HEK293T (cell line): ENCODE results near the gene CHD5.

Experiments used
- CTCF ChIA-PET: fragments of 350-600 bp; formaldehyde crosslinking; extraction: SDS; loops from one replicate; lab custom pipeline; 2021; ENCODE audit warnings: antibody characterized with exemption, inconsistent platforms; lab: Yijun Ruan, JAX
- POLR2A ChIA-PET: fragments of 350-600 bp; formaldehyde crosslinking; extraction: SDS; loops from one replicate; lab custom pipeline; 2020; ENCODE audit warnings: antibody characterized with exemption, inconsistent platforms; lab: Yijun Ruan, JAX
- DNase-seq: peaks from one replicate; pipeline ENCODE4 v3.0.0; 2012; ENCODE audit warnings: mixed read lengths; ENCODE audit errors: extremely low spot score
- ARNT ChIP-seq: fragments of 450-650 bp; IDR thresholded peaks from 2 replicates; pipeline ENCODE4 v1.6.1; 2017; ENCODE audit warnings: mild to moderate bottlenecking
- BHLHE40 ChIP-seq: fragments of 450-650 bp; IDR thresholded peaks from 2 replicates; pipeline ENCODE4 v1.6.1; 2016; ENCODE audit warnings: mild to moderate bottlenecking, moderate library complexity, borderline replicate concordance
- CTBP1 ChIP-seq: fragments of 450-650 bp; IDR thresholded peaks from 2 replicates; pipeline ENCODE4 v1.6.1; 2016; ENCODE audit warnings: borderline replicate concordance
- ELF4 ChIP-seq: fragments of 450-650 bp; IDR thresholded peaks from 2 replicates; pipeline ENCODE4 v1.6.1; 2017; ENCODE audit warnings: antibody characterized with exemption
- FOXA1 ChIP-seq: fragments of 450-650 bp; IDR thresholded peaks from 2 replicates; pipeline ENCODE4 v1.6.1; 2016; ENCODE audit warnings: mild to moderate bottlenecking
- FOXK2 ChIP-seq: fragments of 450-650 bp; IDR thresholded peaks from 2 replicates; pipeline ENCODE4 v1.6.1; 2016; ENCODE audit warnings: mild to moderate bottlenecking
- FOXM1 ChIP-seq: fragments of 450-650 bp; IDR thresholded peaks from 2 replicates; pipeline ENCODE4 v1.6.1; 2017; ENCODE audit warnings: mild to moderate bottlenecking, borderline replicate concordance
- HDGF ChIP-seq: fragments of 450-650 bp; IDR thresholded peaks from 2 replicates; pipeline ENCODE4 v1.6.1; 2017; ENCODE audit warnings: antibody characterized with exemption, borderline replicate concordance
- L3MBTL2 ChIP-seq: fragments of 450-650 bp; conservative IDR thresholded peaks from 2 replicates; pipeline ENCODE4 v1.6.1; 2016; ENCODE audit warnings: mild to moderate bottlenecking
- LEF1 ChIP-seq: fragments of 450-650 bp; IDR thresholded peaks from 2 replicates; pipeline ENCODE4 v1.6.1; 2017; ENCODE audit warnings: mild to moderate bottlenecking, borderline replicate concordance
- NFRKB ChIP-seq: fragments of 450-650 bp; IDR thresholded peaks from 2 replicates; pipeline ENCODE4 v1.6.1; 2016; ENCODE audit warnings: mild to moderate bottlenecking, moderate library complexity
- SP1 ChIP-seq: fragments of 450-650 bp; IDR thresholded peaks from 2 replicates; pipeline ENCODE4 v1.6.1; 2017
- SUZ12 ChIP-seq: fragments of 450-650 bp; IDR thresholded peaks from 2 replicates; pipeline ENCODE4 v1.6.1; 2016; ENCODE audit warnings: mild to moderate bottlenecking
- TARDBP ChIP-seq: fragments of 450-650 bp; IDR thresholded peaks from 2 replicates; pipeline ENCODE4 v1.6.1; 2016
- ZNF384 ChIP-seq: fragments of 450-650 bp; IDR thresholded peaks from 2 replicates; pipeline ENCODE4 v1.6.1; 2016
- TF ChIP-seq, protein P1 (sequence below): fragments of 450-650 bp; IDR thresholded peaks from 2 replicates; pipeline ENCODE4 v1.6.1; 2016

CHD5 gene

DNA sequence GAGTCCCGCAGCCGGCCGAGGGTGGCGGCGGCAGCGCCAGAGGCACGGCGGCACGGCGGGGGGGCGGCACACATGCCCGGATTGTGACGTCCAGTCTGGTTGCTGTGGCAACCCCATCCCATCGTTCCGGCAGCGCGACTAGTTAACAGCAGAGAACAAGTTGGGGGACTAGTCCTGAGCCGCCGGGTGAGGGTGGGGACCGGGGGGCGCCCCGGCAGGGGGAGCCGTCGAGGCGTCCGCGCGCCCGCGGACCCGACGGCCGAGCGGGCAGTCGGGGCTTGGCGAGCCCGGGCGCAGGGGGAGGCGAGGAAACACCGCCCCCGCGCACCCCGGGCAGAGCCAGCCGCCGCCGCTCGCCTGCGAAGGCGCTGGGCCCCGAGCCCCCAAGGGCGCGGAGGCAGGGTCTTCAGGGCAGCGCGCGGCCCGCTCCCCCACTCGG lies at the start of gene CHD5:
TSS of gene CHD5 (minus strand) at position 54 of the 439 bp plus-strand sequence. CDS start 298 bp downstream, outside the sequence.
- CTCF ChIA-PET = interaction anchor here (1.0 to 1.1 kb wide), 2 partner anchors 71 to 144 kb away, joined by 3 read pairs; no protein-coding TSS in a partner anchor
- TF ChIP-seq, protein P1, sequence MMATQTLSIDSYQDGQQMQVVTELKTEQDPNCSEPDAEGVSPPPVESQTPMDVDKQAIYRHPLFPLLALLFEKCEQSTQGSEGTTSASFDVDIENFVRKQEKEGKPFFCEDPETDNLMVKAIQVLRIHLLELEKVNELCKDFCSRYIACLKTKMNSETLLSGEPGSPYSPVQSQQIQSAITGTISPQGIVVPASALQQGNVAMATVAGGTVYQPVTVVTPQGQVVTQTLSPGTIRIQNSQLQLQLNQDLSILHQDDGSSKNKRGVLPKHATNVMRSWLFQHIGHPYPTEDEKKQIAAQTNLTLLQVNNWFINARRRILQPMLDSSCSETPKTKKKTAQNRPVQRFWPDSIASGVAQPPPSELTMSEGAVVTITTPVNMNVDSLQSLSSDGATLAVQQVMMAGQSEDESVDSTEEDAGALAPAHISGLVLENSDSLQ = no peak
- no peak for TF ChIP-seq FOXM1
- TF ChIP-seq LEF1 = no peak
- no peak for TF ChIP-seq FOXA1
- TF ChIP-seq TARDBP = no peak
- TF ChIP-seq ARNT = no peak
- no peak for TF ChIP-seq NFRKB
- no peak for TF ChIP-seq ELF4
- TF ChIP-seq HDGF = no peak
- no peak for TF ChIP-seq BHLHE40
- no peak for TF ChIP-seq SUZ12
- no peak for TF ChIP-seq ZNF384
- TF ChIP-seq CTBP1 = no peak
- no peak for TF ChIP-seq FOXK2
- TF ChIP-seq SP1 = no peak
- no peak for TF ChIP-seq L3MBTL2
- POLR2A ChIA-PET = no interaction called here
- DNase-seq = peak; percentile 40

DNA sequence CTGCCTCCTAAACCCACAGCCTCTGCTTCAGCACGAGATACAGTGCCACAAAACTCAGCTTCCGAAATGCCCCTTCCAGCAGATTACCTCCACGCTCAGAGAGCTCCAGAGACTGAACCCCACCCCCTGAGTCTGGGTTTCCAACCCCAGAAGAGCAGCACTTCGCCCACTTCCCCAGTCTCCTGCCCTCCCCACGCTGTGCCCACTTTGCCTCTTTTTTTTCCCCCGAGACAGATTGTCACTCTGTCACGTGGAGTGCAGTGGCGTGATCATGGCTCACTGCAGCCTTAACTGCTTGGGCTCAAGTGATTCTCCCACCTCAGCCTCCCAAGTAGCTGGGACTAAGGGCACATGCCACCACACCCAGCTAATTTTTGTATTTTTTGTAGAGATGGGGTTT lies 45.5 kb upstream of the CHD5 start:
- no peak for TF ChIP-seq FOXM1
- TF ChIP-seq FOXK2 = no peak
- TF ChIP-seq TARDBP = no peak
- TF ChIP-seq ZNF384 = no peak
- no peak for TF ChIP-seq HDGF
- no peak for TF ChIP-seq FOXA1
- no peak for TF ChIP-seq ELF4
- no peak for TF ChIP-seq LEF1
- TF ChIP-seq SP1 = no peak
- TF ChIP-seq, protein P1 = no peak
- DNase-seq = no peak
- POLR2A ChIA-PET = interaction anchor here (0.7 to 1.8 kb wide), 6 partner anchors 8 to 21 kb away, joined by 3 to 8 read pairs (median 4); partner anchors contain the start of genes ICMT and RNF207
- CTCF ChIA-PET = interaction anchor here (1.7 kb wide), 1 partner anchor 21 kb away, joined by 7 read pairs; no protein-coding TSS in a partner anchor

DNA sequence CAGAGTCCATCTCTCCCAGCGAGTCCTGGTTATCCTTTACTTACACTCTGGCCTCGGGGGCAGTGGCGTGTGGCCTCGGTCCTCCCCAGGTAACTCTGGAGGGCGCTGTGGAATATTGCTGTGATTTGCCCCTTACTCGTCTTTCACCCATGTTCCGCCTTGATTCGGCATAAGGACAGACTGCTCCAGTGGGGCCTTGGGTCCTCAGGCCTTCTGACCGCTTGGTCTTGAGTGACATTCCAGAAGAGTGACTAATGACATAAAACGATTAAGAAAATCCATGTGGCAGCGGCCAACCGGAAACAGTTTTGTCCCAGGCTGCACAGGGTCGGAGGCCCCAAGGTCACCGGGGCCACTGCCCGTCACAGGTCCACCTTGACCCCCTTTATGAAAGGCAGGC lies 44.6 kb upstream of the CHD5 start:
- CTCF ChIA-PET = interaction anchor here (0.6 kb wide), 1 partner anchor 20 kb away, joined by 4 read pairs; no protein-coding TSS in a partner anchor
- no peak for DNase-seq
- POLR2A ChIA-PET = interaction anchor here (0.7 to 1.8 kb wide), 4 partner anchors 10 to 19 kb away, joined by 3 to 4 read pairs (median 4); partner anchors contain the start of genes ICMT and RNF207
- TF ChIP-seq NFRKB = no peak
- TF ChIP-seq HDGF = no peak
- TF ChIP-seq, protein P1 = no peak
- no peak for TF ChIP-seq ZNF384
- TF ChIP-seq ELF4 = no peak
- TF ChIP-seq ARNT = no peak
- no peak for TF ChIP-seq TARDBP
- TF ChIP-seq FOXM1 = no peak
- no peak for TF ChIP-seq SUZ12
- TF ChIP-seq SP1 = no peak
- no peak for TF ChIP-seq FOXA1
- no peak for TF ChIP-seq CTBP1
- no peak for TF ChIP-seq L3MBTL2
- TF ChIP-seq FOXK2 = no peak
- TF ChIP-seq LEF1 = no peak
- no peak for TF ChIP-seq BHLHE40

DNA sequence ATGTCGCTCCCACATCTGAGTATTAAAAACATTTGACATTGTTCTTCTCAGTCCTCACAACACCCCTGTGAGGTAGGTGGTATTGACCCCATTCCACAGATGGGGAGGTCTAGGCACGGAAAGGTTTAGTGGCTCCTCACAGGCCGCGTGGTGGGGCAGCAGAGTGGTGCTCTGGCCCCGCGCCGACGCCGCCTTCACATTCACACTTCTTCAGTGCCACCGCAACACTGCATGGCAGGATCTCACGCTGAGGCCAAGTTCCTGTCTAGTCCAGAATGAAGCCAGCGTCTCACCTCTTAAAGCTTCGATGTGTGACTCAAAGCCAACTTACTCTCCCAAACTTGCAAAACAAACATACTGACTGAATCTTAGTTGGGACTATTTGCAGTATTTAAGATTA lies 43.5 kb upstream of the CHD5 start:
- DNase-seq = no peak
- POLR2A ChIA-PET = interaction anchor here (0.9 to 1.3 kb wide), 4 partner anchors 11 to 19 kb away, joined by 3 to 5 read pairs (median 3); partner anchors contain the start of gene RNF207
- TF ChIP-seq ZNF384 (no peak), BHLHE40 (no peak)
- CTCF ChIA-PET = no interaction called here

DNA sequence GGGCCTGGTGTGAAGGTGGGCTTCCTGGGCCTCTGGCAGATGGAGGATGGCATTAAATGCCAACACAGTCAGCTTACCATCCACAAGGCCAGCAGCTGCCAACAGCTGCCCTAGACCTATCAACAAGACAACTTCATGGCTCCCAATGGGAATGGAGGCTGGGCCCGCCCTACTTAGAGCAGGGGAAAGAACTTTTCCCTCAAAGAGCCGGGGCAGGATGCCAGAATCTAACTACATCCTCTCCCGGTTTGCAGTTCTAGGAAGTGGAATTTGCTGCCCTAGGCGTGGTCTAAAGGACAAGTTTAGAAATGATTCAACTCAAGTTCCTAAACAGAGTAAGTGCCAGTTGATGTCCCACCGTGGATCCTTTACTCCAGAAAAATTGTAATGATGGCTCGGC lies 42.5 kb upstream of the CHD5 start:
- ChIA-PET POLR2A (interaction anchor here (1.1 kb wide), 1 partner anchor 18 kb away, joined by 3 read pairs; no protein-coding TSS in a partner anchor), CTCF (interaction anchor here (2.4 kb wide), 1 partner anchor 16 kb away, joined by 7 read pairs; no protein-coding TSS in a partner anchor)
- TF ChIP-seq LEF1 = no peak
- no peak for TF ChIP-seq CTBP1
- no peak for TF ChIP-seq BHLHE40
- TF ChIP-seq FOXM1 = no peak
- TF ChIP-seq FOXA1 = no peak
- TF ChIP-seq NFRKB = no peak
- TF ChIP-seq FOXK2 = no peak
- no peak for TF ChIP-seq ARNT
- no peak for DNase-seq

DNA sequence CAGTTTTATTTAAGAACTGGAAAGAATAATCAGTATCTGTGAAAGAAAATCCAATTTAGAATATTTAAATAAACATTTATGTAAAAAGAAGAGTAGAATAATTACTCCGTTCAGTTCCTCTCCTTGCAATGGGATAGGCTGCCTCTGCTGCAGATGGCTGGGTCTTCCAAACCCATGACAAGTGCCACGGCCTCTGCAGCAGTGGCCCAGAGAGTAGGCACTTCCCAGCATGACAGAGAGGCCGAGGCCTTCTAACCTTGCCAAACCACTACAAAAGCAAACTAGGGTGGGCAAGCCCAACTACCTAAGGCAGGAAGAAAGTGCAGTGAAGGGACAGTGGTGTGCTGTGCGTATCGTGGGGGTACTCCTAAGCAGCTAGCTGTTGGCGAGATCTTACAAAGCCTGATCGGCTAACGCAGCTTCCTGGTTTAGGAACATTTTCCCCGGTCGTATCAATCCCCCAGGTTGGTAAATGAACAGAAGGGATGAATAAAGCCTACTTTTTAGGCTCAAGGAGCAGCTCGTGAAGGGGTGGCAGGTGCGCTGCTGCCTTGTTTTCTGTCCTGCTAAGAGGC lies 41.2 kb upstream of the CHD5 start:
- CTCF ChIA-PET = interaction anchor here (2.4 kb wide), 1 partner anchor 17 kb away, joined by 7 read pairs; no protein-coding TSS in a partner anchor
- TF ChIP-seq FOXK2 (no peak), ELF4 (no peak), CTBP1 (no peak), ARNT (no peak), HDGF (no peak)
- TF ChIP-seq, protein P1 = no peak
- POLR2A ChIA-PET = interaction anchor here (1.0 to 2.0 kb wide), 3 partner anchors 15 to 23 kb away, joined by 3 to 8 read pairs (median 5); no protein-coding TSS in a partner anchor
- DNase-seq = no peak
